NCI-H2029 (cell line): ENCODE data around the gene TUBGCP6.
A peak's percentile ranks its signal among the peaks of the same experiment; 100 is the strongest.

Experiments used
- DNase-seq: peaks from one replicate; lab custom pipeline; 2025; lab: John Stamatoyannopoulos, UW

Gene TUBGCP6

DNA sequence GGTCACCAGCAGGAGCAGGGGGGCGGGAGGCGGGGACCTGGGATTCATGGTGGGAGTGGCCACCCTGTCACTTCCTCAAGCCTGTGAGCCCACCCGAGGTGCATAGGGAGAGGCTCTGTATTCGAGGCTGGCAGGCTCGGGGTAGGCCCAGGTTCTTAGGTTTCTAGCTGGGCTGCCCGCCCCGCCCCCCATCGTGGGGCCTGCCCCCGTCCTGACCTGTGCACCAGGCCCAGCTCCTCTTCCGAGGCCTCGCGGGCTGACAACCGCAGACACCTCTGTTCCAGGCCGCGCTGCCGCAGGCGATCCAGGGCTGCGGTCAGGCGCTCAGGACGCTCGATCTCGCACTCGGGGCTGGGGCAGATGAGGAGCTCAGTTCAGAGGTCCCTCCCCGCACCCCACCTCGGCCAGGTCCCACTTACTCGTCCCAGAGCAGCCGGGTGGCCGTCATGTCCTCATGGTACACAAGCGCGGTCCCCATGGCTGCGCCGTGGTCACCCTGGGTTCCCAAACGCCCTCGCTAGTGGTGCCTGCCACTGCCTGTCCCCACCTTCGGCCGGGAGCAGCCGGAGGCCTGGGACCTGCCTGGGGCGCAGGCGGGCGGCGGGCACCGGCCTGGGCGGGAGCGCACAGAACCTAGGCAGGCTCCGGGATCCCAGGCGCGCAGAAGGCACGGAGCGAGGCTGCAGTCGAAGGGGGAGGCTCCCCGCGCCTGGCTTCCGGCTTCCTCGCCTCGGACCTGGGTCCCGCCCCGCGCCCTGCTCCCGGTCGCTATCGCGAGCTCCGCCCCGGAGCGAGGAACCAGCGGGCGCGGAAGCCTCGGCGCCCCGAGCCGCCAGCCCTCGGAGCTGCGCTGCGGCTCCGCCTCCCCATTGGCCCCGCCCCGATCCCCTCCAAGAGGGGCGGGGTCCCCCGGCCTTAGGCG lies 6.0 kb upstream of the TUBGCP6 start, which contains the start of gene HDAC10:
HDAC10 (minus strand) TSS at position 711 of the 922 bp plus-strand sequence; CDS start at position 478, 233 bp downstream.
- peak; percentile 30 for DNase-seq

DNA sequence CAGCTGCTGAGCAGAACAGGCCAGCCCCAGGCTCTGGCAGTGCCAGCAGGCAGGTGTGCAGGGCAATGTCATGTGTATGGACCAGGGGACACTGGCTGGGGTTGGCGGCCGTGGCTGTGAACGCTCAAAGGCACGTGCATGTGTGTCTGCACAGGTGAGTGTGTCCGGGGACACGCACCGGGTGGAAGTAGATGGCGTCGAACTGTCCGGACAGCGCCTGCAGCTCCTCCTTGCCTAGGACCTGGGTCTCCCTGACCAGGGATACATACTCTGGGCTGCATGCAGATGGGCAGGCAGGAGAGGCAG lies 5.4 kb upstream of the TUBGCP6 start:
- DNase-seq = no peak

DNA sequence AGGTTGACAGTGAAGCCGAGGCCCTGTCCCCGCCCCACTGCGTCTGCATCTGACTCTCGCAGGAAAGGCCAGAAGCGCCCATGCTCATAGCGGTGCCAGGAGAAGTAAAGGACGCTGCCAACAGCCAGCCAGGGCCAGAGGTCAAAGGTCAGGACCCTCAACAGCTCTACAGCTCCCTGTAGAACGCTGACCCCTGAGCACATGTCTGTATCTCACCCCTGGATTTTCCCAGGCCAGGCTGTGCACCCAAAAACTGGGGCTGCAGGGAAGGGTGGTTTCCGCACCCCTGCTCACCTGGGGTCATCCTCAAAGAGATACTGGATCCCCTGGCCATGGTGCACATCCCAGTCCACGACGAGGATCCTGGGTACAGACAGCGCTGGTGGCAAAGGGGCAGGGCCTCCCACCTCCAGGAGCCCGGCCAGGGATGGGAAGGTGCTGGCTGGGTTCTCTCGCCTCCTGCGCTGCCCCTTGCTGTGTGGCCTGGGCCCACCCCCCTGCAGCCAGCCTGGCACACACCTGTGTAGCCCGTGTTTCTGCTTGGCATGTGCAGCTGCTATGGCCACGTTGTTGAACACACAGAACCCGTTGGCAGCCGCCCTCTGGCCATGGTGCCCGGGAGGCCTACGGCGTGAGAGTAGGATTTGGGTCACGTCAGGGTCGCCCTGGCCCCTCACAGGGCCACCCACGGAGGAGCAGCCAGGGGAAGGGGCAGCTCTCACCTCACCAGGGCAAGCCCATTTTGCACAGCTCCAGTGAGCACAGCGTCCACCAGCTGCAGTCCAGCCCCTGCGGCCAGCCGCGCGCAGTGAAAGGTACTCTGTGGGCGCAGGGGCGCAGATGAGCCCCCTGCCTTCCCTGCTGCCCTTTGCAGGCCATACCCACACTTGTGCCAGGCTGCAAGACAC lies 4.8 kb upstream of the TUBGCP6 start:
- no peak for DNase-seq

DNA sequence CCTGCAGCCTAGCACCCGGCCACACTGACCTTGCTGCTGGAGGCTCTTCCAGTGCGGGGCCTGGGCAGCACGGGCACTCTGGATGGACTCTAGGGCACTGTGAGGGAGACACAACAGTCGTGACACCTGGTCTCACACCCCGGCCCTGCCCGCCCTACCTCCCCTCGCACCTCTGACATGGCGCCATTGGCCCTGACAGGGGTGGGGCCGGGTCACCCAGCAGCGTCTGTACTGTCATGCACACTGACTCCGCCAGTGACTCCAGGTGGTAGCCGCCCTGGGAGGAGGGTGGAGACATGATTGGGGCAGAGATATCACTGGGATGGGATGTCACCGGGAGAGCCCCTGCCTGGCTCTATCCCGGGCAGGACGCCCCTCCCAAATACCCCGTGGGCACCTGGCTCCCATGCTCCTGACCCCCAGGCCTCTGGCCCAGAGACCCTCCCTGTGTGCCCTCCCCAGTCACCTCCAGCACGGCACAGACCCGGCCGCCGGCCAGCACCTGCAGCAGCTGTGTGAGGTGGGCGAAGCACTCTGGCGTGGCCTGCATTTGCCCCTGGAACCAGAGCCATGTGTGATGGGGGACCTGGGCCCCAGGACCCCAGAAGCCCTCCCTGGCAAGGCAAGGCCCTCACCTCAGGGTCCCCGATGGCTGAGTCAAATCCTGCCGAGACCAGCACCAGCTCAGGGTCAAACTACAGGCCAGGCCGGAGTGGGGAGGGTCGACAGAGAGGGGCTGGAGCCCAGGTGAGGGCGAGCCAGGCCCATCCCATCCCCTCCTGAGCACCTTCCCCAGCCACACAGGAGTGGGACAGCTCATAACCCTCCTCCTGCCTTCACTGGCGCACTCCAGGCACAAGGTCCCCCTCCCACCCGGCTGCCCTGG lies 3.6 kb upstream of the TUBGCP6 start:
- DNase-seq = no peak

DNA sequence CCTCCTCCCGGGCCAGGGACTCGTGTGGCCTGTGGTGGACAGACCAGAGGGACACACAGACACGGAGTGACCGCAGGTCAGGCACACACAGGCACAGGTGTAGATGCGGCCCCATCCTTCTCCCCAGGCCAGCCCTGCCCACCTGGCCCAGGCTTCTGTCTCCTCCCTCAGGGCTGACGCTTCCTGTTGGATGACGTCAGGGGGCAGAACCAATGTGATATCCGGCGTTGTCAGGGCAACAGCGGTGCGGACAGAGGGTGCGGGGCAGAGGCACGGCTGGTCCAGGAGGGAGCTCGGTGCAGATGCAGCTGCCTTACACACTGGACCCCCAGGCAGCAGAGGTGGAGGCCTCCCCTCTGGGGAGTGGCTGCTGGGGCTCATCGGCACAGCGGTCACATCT lies 2.9 kb upstream of the TUBGCP6 start:
- peak; percentile 69 for DNase-seq

DNA sequence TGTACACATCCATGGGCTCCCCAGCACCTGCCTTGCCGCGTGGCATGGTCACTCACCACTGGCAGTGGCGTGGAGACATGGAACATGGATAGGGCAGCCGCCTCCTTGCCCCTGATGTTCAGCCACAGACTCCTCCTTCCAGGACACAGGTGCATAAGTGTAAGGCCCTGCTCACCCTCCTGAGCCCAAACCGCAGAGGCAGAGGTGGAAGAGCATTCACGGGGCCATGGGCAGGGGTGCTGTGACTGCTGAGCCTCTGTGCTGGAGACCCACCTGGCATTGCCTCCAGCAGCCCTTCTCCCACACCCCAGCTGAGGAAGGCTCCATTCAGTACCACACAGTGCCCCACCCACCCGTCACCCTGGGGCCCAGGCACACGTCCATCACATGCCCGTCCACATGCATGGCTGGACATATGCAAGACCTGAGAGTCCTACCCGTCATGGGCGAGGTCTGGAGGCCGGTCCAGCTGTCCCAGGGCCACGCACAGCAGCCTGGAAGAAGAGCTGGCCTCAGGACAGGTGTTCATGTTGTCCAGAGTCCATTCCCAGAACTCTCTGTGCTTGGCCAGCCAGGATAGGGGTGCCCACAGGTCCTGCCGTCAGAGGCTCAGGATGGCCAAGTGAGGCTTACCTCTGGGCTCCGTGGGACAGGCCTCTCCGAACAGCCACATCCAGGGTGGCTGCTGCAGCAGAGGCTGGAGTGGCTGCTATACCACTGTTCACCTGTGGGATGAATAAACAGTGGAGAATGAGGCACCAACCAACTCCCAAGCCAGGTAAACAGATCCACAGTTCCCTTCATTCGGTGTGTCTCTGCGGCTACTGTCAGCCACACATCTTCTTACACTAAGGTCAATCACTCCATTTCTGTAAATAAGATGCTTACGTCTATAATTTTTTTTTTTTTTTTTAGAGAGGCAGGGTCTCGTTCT lies 1.7 kb upstream of the TUBGCP6 start:
- DNase-seq = no peak

DNA sequence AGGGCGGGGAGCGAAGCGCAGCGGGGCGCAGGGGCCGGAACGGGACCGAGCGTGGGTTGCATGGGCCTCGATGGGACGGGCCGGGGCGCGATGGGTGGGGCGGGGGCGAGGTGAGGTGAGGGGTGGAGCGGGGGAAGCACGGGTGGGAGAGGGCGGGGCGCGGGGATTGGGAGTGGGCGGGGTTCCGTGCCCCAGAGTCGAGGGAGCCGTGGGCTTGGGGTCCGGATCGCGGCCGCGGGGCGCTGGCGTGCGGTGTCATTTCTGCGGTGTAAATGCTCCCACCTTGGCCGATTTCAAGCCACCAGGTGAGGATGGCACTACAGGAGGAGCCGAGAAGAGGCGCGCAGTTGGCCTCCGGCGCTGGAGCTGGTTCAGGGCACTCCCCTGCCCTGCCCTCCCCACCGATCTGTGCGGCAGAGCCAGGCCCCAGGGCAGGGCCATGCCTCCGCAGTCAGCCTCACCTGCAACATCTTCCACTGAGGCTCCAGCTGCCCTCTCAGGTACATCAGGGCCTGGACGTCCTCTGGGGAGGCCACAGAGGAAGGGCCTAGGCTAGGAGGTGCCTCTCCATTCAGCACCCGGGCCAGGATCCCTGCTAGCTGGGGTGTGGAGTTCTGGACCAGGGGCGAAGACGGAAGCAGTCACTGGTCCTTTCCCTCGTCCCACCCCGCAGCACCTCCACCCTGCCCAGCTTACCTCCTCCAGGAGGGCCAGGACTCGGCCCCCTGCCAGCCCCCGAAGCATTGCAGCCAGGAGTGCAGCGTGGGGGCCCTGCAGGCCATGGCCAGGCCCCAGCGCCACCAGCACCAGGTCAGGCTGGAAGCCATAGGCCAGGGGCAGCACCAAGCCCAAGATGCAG lies 620 bp upstream of the TUBGCP6 start:
- DNase-seq = no peak

DNA sequence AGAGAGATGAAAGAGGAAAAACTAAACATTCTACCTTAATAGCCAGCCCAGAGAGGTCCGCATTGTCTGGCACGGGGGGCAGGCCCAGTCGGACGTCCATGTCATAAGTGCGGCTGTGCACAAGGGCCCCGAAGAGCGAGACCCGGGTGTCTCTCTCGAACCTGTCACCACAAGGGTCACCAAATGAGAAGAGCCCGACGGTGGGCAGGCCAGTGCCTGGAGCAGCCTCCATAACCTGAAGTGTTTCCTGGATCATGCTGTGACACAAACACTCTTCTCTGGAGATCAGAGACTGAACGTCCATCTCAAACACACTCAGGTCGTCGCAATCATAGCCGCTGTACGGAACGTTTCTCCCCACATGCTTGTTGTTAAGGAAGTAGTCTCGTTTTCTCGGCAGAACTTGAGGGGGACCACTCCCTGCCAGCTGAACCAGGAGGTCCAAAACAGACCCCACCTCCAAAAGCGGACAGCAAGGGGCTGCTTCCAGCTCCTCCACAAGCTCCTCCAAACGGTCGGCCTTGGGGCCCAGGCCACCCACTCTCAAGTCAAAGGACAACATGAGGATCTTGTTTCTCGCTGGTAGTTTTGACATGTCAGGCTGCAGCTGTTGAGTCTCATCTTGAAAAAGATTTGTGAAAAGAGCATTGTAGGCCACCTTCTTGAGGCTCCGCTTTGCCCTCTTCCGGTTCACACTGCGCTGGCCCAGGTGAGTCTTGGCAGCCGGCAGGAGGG lies 971 bp downstream of the TUBGCP6 start:
- DNase-seq = no peak

DNA sequence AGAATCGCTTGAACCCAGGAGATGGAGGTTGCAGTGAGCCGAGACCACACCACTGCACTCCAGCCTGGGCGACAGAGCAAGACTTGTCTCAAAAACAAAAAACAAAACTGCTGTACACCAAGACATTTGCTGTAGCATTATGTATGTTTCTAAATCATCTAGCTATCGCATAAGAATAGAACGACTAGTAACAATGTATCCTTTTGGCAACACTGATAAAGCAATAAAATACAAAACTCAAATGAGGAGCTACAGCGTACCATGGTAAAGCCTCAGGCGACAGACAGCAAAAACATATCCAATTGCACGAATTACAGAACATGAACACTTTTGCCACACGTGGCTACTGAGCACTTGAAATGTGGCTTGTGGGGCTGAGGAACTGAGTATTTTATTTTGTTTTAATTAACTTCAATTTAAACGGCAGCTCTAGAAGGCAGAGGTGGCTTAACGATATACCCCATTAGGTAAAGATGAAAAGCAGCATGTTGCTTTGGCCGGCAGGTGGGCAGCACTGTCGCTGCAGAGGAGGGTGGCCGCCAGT lies 2.3 kb downstream of the TUBGCP6 start:
- no peak for DNase-seq

DNA sequence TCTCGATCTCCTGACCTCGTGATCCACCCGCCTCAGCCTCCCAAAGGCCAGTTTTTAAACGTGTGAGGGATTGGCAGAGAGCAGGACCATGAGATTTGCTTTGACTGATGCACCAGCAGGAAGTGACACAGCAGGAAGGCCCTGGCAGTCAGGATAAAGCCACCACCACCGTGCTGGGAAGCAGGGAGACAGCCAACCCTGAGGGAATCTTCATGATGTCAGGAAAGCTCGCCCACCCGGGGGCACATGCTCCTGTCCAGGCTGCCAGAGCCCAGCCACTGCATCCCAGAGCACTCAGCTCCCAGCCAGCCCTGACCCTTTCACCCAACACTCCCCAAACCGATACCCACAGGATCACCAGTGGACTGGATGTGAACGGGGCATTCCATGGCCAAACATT lies 6.1 kb downstream of the TUBGCP6 start:
- no peak for DNase-seq

DNA sequence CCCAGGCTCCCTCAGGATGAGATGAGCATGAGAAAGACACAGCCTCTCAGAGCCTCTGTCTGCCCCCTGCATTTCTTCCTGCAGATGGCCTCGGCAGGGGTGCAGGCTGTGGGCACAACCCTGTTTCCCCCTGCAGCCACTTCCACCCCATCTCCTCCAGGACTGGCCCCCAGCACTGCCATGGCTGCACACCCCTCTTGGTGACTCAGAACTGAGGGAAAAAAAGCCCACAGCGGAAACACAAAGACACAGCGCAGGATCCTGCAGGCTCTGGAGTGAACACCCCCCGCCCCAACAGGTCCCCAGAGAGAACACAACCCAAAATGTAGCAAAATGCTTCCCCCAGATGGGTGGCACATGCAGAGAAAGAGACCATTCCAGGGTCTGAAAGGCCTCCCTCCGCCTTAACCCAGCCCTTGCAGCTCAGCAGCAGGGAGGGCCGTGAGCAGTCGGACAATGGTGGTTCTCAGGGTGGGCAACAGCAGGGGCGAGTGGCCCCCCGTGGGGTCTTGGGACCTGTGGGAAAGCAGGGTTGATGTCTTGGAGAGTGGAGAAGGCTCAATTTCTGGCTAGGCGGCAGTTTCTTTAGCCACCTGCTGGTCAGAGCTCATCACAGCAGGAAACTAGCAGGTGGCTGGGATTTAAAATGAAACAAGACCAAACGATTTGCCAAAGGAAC lies 8.0 kb downstream of the TUBGCP6 start:
- no peak for DNase-seq

DNA sequence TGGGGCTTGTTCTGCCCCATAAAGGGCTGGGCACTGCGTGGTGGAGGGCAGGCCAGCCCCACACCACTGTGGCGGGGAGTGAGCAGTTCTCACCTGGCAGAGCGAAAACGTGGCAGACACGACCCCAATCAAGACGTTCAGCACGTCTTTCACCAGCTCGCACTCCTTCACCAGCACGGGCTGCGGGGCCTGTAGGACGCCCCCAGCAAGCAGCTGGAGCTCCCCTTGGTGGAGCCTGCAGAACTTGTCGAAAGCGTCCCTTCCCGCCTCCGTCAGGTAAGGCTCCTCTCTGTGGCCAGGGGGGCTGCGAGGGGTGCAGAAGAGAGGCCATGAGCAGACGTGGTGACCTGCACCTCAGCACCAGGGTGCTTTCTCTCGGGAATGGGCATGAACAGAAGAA lies 11.6 kb downstream of the TUBGCP6 start:
- no peak for DNase-seq

DNA sequence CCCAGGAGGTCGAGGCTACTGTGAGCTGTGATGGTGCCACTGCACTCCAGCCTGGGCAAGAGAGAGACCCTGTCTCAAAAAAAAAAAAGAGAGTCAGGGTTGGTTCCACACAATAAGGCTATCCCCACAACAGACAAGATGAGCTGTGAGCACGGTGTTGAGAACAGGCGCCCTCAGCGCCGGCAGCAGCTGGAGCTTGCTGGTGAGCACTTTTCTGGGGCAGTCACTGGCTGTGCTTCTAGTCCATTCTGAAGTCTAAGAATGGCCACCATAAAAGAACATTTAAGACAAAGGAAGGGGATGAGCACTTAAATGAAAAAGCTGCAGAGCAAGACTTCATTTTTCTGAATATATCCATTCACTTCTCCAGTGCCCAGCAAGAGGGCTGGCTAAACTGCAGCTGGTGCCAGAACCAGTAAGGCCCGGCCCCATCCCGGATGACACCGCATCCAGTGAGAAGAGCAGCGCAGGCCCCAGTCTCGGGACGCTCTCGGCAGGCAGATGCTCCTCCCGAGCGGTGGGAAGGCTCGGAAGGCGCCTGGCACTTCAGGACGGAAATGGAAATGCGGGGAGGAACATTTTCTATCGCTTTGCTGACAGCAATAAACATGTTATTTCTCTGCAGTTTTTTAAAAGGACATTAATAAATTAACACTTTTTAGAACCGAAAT lies 12.2 kb downstream of the TUBGCP6 start:
- DNase-seq = no peak

DNA sequence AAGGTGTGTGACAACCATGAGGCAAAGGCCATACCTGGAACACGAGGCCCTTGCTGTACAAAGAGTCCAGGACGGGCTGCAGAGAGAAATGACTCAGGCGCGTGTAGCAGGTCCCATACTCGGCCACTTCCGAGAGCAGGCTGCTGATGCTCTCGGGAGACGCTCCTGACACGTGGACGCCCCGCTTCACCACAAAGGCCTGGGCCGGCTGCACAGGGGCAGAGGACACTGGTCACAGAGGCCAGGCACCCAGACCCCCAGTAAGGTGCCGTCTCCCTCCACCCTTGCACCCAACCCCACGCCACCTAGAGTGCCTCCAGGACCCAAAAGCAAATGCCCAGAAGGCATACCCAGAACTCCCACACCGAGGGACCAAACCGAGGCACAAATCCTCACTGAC lies 15.5 kb downstream of the TUBGCP6 start:
- no peak for DNase-seq

DNA sequence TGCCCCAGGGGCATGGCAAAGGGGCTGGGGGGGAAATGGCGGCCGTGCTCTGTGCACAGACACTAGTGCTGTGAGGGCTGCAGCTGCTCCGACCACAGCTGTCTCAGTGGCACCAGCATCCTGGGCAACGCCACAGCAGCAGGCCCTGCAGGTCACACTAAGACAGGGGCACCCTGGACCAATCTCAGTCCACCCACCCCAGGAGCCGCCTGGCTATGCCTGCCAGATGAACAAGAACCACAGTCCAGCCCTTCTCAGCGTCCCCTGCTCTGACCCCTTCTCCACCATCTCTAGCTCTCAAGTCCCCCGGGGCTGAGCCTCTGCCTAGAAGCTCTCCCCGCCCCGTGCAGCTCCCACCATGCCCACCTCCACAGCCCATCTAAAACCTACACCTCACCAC lies 16.5 kb downstream of the TUBGCP6 start:
- no peak for DNase-seq

DNA sequence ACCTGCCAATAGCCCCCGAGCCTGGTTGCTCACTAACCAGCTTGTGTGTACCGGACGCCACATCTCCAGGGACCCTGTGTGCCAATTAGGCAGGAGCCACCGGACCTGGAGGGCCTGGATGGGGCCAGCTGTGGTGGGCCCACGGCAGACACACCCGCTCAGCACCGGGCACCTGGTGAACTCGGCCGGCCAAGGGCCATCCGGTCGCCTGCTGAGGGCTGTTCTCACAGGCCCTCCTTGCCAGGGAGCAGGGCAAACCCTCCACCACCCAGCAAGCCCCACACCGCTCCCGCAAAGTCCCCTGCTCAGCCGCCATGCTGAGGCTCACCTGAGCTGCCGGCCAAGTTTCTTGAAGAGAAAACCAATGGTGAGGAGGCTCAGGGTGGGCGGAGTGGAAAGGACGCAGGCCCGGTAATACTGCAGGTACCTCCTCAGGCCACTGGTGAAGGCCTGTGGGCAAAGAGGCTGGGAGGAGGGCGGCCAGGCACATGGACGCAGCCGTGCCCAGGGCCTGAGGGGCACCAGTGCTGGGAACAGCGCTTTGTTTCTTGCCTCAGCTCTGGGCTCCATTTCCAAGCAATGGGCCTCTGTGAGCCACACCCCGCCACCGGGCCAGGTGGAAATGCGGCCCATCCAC lies 17.1 kb downstream of the TUBGCP6 start:
- DNase-seq = no peak

DNA sequence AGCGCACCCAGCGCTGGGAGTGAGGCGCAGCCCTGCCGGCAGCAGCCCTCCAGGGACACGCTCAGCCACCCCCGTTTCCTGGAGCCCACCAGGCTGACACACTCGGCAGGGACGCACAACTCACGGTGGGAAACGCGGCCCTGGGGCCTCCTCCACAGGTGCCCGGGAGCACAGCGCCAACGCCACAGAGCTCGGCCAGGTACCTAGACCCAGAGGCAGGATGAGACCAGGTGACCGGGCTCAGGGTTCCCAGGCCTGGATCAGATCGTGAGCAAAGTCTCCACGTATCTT lies 18.0 kb downstream of the TUBGCP6 start:
- DNase-seq = no peak
